Activated CD4-positive, alpha-beta T cell treated with anti-CD3 and anti-CD28 coated beads for 1 hour (primary cell): ENCODE results near the gene LMO2.
"Not testable (repeated sequence)": the region's sequence is repeated elsewhere in the genome, so short reads cannot be mapped to it uniquely, and the experiment has no call there.

Experiments used
- DNase-seq: peaks from one replicate; pipeline ENCODE4 v3.0.0-alpha.2; 2020

The LMO2 gene

DNA sequence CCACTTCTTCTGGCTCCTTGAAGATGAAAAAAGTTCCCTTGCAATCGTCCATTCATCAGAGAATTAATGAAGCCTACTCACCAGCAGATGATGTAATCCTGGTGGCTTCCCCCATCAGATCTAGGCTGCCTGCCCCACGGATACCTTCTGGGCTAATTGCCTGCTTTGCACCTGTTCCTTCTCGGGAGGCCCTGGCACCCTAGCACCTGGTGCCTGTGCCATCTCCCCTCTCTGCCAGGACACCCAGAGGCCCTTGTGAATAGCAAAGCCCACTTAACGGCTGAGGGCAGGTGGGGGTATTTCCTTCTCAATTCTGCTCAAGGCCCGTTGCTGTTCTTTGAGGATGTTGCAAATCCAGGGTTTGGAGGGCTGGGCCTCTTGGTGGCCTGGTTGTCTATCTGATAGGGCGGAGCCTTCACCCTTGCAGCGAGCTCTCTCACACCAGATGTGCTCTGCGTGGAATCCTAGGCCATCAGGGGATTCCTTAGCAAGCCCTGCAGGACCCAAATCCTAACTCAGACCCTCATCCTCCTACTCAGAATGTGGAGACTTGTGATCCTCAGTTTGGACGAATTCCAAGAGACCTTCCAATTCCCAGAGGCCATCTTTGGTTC is at the start of gene LMO2:
Gene LMO2 (minus strand): TSS at position 363 of the 614 bp plus-strand sequence. CDS start 22,360 bp downstream, outside the sequence.
- DNase-seq, result no peak

DNA sequence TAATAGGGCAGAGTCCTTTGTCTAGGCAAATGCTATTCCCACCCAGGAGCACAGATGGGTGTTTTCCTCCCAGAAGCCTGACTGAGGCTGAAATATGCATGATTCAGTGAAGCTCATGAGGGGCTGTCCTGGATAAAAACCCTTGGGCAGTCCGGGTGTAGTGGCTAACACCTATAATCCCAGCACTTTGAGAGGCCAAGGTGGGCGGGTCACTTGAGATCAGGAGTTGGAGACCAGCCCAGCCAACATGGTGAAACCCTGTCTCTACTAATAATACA is 48.6 kb upstream of the LMO2 start:
- no peak for DNase-seq

DNA sequence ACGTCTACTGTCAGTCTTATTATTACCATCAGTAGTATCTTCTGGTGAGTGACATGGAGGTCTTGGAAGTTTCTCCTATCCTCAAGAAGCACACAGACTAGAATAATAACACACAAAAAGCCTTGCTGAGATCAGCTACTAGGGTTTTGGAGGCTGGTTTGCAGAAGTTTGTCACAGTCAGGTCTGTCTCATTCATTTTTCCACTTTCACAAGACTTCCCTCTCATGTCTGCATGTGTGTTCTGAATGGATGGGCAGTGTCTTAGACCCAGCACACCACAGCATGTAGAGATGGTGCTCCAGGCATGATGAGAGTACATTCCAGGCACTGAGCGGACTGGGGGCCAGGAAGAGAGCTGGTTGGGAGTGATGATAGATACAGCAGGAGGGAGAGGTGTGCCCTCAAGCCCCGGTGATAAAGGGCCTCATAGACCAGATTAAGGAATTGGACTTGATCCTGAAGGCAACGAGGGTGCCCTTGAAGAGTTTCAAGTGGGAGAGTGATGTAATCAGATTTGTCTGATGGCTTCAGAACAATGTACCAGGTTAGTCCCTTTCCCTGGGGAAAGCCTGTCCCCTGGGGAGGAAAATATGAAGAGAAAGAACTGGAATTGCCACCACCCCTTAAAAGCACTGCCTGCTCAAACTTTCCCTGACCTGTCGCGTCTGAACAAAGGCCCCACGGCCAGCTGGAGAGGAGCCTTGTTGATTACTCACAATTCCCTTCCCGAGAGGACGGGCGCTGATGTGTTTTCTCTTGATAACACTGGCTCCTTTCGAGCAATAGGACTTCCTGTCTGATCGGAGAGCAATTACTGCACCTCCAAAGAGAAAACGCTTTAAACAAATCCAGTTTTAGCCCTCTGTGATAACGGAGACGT is 45.1 kb upstream of the LMO2 start:
- DNase-seq, result no peak

DNA sequence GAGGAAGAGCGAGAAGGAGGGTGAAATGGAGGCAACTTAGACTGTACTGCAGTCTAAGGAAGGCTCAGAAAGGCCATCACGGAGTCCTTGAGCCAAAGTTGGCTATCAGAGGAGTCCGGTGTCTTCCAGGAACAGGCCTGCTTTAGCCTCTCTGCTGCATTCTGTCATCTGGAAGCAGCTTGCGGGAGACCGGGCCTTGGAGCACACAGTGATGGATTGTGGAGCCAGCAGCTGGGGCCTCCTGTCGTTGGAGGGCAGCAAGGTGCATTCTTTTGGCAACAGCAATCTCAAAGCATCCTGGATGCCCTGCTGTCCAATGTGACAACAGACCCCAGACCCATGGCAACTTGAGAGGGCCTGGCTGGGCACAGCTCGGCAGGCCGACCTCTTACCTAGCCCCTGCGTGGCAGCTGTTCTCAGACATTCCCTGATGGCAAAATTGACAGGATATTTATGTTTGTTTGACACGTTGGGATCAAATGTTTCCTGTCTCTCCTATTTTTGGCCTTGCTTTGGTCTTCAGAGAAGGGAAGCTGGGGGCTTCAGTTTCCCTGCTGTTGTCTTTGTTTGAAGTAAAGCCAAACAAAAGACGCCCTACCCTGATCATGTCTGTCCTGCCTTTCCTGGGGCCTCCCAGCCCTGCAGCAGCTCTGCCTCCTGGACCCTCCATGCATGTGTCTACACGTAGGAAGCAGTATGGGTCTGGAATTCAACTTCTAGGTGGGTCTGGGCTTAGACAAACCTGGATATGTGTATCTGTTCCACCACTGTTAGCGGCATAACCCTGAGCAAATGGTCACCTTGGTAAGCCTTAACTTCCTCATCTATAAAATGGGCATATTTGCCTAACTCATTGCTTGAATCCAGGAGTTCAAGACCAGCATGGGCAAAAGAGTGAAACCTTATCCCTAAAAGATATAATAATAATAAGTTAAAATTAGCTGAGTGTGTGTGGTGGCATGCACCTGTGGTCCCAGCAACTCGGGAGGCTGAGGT is 43.9 kb upstream of the LMO2 start:
- DNase-seq, result no peak

DNA sequence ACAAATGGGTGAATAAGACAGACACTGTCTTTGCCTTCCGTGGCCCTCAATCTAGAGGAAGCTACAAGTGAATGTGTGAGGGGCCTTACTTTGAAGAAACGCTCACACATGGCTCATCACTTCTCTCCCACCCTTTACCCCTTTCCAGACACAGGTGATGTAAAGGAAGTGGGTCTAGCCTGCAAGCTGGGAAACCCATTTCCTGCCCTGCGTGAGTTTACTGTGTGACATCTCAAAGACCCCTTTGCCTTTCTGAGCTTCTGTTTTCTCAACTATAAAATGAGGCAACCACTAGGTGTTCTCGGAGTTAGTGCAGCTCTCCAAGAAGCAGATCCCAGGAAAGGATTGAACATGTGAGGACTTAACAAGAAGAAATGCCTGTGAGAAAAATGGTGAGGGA is 43.1 kb upstream of the LMO2 start:
- DNase-seq, result no peak

DNA sequence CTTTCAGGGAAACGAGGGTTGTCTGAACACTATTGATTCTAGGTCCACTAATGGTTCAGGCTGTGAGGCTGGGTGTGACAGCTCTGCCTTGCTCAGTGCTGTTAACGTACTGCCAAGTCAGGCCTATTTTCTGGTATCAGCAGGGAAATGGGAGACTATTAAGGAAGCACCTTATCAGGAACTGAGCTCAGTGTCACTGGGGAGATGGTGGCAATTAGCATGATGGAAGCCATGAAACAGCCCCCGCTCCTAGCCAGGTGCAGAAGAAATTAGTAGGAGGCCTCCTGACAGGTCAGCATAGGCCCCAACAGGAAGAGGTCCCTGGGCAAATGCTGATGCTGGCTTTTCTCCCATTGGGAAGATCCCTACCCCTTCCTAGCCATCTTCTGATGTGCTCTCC is 42.6 kb upstream of the LMO2 start:
- no peak for DNase-seq

DNA sequence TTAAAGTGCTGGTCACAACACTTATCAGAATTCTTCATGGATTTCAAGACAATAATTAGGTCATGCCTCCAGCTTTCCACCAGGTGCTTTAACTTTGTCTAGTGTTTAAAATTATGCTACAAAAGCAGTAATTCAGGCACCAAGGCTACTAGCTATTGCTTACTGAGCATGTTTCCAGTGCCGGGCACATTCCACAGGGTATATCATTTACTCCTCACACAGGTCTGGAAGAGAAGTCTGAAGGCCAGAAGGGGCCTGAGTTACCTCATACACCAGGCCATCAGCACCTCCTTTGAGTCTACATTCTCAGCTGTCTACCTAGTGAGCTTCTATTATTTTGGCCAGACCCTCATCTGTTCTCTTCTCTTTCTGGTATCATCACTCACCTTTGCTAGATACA is 41.7 kb upstream of the LMO2 start:
- no peak for DNase-seq

DNA sequence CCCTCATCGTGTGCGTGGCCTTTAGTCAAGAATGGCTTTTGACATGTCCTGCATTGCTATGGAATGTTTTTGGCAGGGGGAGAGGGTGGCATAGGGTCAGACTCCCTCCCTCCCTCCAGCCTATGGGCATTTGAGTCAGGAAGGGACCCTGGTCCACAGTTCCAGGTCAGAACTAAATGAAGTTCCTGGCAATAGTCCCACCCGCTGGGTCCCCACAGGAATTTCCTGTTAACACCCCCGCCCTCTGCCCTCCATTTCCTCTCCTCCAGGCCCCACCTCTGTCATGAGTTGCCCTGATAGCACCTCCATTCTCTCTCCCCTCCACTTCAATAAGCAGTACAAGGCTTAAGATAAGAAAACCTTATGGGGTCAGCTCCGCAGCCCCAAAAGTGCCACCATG is 40.8 kb upstream of the LMO2 start:
- DNase-seq, result no peak

DNA sequence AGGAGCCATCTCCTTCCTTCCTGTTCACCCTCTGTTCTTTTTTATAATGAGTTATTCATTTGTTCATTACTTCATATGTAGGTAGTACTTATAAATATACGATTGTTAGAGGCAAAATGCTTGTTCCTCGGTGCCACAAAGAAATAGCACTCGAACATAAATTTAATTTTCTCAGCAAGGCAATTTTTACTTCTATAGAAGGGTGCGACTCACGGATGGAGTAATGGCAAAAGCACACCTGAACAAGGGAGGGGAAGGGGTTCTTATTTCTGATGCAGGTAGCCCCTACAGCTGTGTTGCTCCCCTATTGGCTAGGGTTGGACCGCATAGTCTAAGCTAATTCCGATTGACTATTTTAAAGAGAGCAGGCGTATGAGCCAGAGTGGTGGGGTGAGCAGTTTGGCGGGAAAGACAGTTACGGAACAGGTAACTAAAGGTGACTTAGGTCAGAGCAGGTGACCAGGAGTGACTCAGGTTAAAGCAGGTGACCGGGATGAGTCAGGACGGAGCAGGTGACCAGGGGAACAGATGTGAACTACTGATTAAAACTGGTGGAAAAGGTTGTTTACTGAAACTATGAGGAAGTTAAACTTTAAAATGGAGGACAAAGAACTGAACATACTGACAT is 40.0 kb upstream of the LMO2 start:
- not testable (repeated sequence) for DNase-seq

DNA sequence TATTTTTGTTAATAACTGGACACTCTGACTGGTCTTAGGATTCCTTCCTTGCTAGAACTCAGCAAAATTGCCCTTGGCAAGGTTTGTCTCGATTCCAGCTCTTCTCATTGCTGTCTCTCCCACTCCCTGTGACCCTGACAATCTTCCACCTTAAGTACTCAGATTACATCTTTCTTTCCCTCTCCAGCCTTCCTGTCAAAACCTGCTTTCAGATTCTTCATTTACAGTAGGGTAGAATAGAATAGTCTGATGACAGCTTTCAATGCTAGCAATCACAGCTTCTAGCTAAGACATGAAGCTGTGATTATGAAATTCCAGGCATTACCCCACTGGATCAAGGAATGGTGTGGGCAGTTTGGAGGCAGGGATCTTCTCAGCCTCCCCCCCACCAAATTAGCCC is 39.2 kb upstream of the LMO2 start:
- no peak for DNase-seq

DNA sequence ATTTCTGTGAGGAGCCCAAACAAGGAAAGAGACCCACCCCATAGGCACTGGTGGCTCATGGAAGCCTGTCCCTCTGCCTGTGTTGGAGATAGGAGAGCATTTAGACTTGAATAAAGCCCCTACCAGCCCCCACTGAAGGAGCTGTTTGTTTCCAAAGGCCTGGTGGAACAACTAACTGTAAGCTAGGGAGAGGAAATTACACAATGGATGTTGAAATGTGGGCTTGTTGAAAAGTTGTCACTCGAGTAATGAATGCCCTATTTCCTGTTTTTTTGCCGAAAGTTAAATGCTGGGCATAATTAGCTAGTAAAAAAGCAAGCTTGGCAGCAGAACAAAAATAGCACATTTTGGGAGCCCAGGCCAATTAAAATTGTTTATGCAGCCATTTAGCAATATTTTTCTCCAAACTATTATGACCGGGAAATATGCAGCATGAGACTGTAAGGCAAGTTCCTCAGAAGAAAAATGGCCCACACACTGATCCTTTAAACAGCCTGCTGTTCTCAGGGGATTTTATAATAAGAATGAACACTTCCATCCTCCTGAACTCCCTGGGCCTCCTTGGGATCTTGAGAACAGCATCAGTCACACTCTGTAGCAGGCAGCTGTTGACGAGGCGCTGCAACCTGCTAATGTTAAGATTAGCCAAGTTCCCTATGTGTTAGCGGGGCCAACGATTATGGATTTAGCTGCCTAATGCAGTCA is 38.6 kb upstream of the LMO2 start:
- DNase-seq, result no peak

DNA sequence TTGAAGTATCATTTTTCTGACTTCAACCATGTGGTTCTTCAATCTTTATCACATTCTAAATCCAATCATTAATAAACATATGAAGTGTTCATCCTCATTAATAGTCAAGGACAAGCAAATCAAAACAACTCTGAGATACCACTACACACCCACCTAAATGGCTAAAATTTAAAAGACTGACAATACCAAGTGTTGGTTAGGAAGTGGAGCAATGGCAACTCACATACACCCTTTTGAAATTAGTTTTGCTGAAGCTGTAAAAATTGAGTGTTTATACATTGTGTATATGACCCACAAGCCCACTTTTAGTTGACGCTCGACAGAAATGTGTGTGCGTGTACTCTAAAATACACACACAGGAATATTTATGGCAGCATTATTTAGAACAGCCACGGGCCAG is 36.7 kb upstream of the LMO2 start:
- no peak for DNase-seq

DNA sequence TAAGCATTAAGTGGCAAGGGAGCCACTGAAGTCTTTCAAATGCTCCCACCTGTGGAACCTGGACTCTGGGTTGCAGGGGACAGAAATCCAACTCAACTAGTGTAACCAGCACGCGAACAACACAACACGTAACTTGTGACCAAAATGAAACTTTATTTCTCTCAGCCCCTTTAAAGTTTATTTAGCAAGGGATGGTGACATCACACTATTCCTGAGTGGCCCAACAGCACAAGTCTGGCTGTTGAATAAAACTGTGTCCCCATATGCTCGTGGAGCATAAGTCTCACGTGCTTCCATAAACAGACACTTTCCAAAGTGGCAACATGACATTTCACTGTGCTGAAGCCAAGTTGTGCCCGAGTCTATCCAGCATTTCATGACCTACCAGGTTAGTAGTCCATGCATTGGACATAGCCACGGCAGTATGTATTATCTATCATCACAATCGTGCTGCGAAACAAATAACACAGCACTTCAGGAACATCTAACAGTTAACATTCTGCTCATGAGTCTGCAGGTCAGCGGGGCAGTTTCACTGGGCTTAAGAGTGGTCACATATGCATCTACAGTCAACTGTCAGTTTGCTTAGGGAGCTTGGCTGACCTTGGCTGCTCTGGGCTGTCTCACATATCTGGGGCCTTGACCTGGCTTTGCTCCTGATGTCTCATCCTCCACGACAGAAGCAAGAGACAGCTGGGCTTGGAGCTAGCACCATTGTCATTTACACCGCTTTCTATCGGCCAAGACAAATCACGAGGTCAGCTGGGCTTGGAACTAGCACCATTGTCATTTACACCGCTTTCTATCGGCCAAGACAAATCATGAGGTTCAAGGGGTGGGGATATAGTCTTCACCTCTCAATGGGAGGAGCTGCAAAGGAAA is 35.0 kb upstream of the LMO2 start:
- no peak for DNase-seq

DNA sequence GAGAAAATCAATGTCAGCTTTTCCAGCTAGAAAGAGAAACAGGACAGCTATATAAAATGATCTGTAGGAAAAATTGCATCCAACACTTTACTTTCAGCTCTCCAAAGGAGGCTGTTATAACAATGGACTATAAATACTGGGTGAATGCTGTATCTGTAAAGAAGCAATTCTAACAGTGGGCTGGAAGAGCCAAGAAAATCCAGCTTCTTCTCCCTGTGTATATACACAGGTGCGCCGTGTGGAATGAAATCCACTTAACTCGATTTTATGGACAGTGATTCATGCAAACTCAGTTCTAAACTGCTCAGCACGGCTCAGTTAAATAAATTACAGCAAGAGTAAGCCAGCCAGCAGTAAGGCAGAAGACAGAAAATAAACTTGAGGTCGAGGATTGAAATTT is 32.5 kb upstream of the LMO2 start:
- no peak for DNase-seq

DNA sequence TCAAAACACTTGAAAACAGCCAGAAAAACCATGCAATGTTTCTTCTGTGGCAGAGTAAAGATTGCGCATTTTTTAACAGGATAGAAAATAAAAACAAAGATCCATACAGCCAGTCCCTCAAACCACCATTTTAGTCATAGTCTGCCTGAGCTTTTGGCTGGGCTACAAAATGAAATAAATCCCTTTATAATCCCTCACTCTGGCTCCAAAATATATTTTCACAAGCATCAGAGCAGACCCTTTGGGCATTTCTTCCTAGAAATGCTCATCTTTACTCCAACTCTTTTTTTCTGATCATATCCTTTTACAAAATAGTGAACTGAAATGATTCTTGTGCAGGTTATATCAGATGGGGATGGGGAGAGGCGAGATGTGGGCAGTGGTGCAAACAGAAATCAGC is 31.8 kb upstream of the LMO2 start:
- DNase-seq, result no peak

DNA sequence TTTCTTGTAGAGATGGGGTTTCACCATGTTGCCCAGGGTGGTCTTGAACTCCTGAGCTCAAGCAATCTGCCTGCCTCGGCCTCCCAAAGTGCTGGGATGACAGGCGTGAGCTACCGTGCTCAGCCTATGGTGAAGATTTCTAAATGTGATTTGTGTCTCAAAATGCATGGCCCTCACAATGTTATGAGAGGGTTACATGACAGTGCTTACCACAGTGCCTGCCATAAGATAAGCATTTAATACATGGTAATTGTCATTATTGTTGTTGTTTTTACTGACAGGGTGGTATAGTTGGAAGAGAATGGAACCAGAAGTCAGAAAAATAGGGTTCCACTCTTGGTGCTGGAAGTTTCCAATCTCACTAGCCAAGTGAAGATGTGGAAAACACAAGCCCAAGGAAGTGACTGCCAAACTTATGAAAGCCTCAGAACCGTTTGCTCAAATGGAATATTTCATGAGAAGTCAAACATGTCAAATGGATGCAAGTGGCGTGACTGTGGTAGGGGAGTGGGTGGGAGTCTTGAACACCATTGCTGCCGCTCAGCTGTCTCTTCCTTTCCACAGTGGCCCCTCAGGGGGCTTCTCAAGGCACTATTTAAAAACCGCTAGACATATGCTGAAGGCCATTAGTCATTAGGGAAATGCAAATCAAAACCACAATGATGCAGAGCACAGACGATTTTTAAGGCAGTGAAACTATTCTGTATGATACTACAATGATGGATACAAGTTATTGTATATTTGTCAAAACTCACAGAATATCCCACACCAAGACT is 29.1 kb upstream of the LMO2 start:
- no peak for DNase-seq

DNA sequence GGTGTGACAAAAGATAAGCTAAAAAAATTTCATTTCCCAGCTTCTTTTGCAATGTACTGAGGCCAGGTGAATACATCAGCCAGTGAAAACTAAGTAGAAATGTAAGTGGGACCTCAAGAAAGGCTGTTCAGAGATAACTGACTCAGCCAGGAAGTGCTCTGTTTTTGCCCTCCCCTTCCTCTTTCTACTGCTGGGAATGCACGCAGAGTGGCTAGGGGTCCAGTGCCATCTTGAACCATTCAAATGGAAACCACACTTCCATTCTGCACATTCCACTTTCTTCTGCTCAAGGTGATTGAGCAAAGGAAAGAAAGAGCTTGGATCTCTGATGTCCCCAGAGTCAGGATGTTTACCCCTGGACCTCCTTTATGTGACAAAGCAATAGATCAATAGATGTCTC is 27.8 kb upstream of the LMO2 start:
- DNase-seq, result no peak

DNA sequence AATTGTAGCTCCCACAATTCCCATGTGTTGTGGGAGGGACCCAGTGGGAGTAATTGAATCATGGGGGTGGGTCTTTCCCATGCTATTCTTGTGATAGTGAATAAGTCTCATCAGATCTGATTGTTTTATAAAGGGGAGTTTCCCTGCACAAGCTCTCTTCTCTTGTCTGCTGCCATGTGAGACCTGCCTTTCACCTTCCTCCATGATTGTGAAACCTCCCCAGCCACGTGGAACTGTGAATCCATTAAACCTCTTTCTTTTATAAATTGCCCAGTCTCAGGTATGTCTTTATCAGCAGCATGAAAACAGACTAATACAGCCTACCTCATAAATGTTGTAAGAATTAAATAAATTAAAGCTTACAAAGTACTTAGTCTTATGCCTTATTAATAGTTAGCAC is 25.5 kb upstream of the LMO2 start:
- not testable (repeated sequence) for DNase-seq

DNA sequence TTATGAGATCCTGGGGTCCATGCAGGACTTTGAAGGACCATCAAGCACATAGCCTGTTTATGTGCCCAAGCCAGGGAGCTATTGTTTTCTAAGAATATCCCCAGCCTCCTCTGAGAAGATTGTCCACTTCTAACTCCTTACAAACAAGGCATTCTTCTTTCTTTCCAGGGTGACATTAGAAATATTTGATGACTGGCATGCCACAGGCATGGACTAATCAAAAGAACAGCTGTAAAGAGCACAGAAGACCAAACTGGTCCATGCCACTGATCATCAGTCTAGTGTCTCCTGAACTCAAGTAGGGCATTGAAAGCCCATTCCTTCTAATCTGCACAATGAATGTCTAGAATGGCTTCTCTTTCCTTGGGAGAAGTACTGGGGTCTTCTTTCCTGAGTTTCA is 24.9 kb upstream of the LMO2 start:
- DNase-seq, result no peak

DNA sequence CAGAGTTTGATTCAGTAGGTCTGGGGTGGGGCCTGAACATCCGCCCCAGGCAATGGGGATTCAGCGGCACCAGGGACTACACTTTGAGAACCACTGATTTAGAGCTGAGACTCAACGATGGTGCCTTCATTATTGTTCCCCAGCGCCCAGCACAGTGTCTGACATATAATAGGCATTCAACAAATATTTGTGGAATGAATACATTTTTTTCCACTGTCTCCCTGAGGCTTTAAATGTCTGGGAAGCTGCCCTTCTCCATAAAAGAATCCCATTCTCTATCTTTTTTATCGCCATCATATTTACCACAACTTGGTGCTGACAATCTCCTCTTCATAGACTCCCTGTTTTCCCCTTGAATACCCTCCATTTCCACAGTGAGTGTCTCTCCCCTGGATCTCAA is 23.6 kb upstream of the LMO2 start:
- DNase-seq, result no peak

DNA sequence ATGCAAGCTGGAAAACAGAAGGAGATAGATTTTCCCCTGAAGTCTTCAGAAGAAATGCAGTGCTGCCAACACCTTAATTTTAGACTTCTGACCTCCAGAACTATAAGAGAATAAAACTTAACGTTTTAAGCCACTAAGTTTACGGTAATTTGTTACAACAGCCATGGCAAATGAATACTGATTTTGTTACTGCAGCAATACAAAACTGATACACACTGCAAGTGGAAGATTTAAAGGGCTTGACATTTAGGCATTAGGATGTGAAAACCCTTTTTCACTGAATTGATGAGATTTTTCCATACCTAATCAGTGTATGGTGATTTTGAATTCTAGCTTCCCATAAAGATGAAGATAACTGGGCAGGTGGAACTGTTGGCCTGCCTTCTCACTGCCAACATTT is 22.1 kb upstream of the LMO2 start:
- no peak for DNase-seq
